ENCODE data around the gene SPAG17. TPM values are rescaled to one million over a fixed set of nuclear protein-coding genes. Genes with fewer than 3 reads are reported as not detected.

SPAG17 gene
- total RNA-seq, 1 donor from 2014 or later = 0.12 TPM

GRCh38 chr1:117919376-117919775, 265.7 kb downstream of the SPAG17 start:
- DNase-seq (no peak), ATAC-seq (no peak)
- H3K9me3 ChIP-seq = no peaks in the 10 kb centered on the region
- H3K4me1 ChIP-seq = no peaks in the 10 kb centered on the region
- no peak overlapping the region for H3K4me3 ChIP-seq
- no peak overlapping the region for H3K27ac ChIP-seq
- H3K27me3 ChIP-seq = no peaks in the 10 kb centered on the region
- peaks cover 58% of the 10 kb centered on the region for H3K36me3 ChIP-seq
- TF ChIP-seq CTCF (IDR thresholded peaks at IDR 0.05) = no peak
- intact Hi-C loops (cut with DNase I) = no loop called here

DNA sequence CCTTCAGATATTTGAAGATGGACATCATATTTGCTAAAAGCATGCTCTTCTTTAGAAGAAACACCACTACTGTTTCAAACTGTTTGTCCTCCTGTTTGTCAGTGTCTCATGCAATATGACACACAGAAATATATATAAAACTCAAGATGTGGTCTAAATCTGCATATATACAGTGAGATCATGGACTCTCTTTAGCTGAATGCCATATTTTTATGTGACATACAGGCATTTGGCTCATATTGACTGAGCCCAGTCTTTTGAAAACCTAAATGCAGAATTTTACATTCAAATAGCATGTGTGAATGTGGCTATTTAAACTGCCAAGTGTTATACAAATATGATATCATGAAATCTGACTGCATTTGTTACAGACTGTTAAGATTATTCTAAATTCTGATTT, 274.0 kb downstream of the SPAG17 start:
- DNase-seq (no peak), ATAC-seq (no peak)
- no peaks in the 10 kb centered on the region for H3K4me1 ChIP-seq
- intact Hi-C loops (cut with DNase I) = no loop called here
- no peak for TF ChIP-seq CTCF (IDR thresholded peaks at IDR 0.05)
- H3K9me3 ChIP-seq = no peaks in the 10 kb centered on the region
- no peaks in the 10 kb centered on the region for H3K27me3 ChIP-seq
- peaks cover 95% of the 10 kb centered on the region for H3K36me3 ChIP-seq
- H3K4me3 ChIP-seq = no peak overlapping the region
- no peak overlapping the region for H3K27ac ChIP-seq

GRCh38 chr1:117905019-117905418, 280.0 kb downstream of the SPAG17 start:
- Histone ChIP-seq H3K27me3 (no peaks in the 10 kb centered on the region), H3K27ac (no peak overlapping the region), H3K36me3 (peaks cover 96% of the 10 kb centered on the region), H3K4me1 (no peaks in the 10 kb centered on the region), H3K9me3 (no peaks in the 10 kb centered on the region), H3K4me3 (no peak overlapping the region)
- ATAC-seq = no peak
- no peak for DNase-seq
- intact Hi-C loops (cut with DNase I) = no loop called here
- TF ChIP-seq CTCF (IDR thresholded peaks at IDR 0.05) = no peak

GRCh38 chr1:117904485-117904884, 280.5 kb downstream of the SPAG17 start:
- Histone ChIP-seq H3K27ac (no peak overlapping the region), H3K9me3 (no peaks in the 10 kb centered on the region), H3K36me3 (peaks cover 96% of the 10 kb centered on the region), H3K27me3 (no peaks in the 10 kb centered on the region), H3K4me3 (no peak overlapping the region), H3K4me1 (no peaks in the 10 kb centered on the region)
- intact Hi-C loops (cut with DNase I) = no loop called here
- ATAC-seq (no peak), DNase-seq (no peak)
- no peak for TF ChIP-seq CTCF (IDR thresholded peaks at IDR 0.05)

All from upper lobe of right lung (tissue), 1 donor.